ENCODE results near the gene EVI2A. TPM values are rescaled to one million over a fixed set of nuclear protein-coding genes. Genes with fewer than 3 reads are reported as not detected.
"Not testable (repeated sequence)": the region's sequence is repeated elsewhere in the genome, so short reads cannot be mapped to it uniquely, and the experiment has no call there.

The EVI2A gene
- total and polyA plus RNA-seq, 2 donors, result 147 to 252 TPM

GRCh38 chr17:31318851-31319661 lies 2.4 kb downstream of the EVI2A start:
- peak overlapping the region; percentile 89 to 93 for H3K27ac ChIP-seq (ENCODE audit: low read depth in 1 of 2, low read length in 1 of 2)
- H3K36me3 ChIP-seq (ENCODE audit: control insufficient read depth in 2 of 2, insufficient read depth in 2 of 2, low read length in 1 of 2), result peaks cover 0 to 10% of the 10 kb centered on the region in 2 donors
- no peaks in the 10 kb centered on the region for H3K9me3 ChIP-seq (ENCODE audit: control insufficient read depth in 2 of 2, insufficient read depth in 1 of 2, low read length in 1 of 2)
- peak in 5 of 9 donors; percentile 42 to 74 (median 66) for DNase-seq (ENCODE audit: low read depth in 6 of 9, low spot score in 9 of 9)
- H3K4me1 ChIP-seq (ENCODE audit: control insufficient read depth in 2 of 2, insufficient read depth in 2 of 2, low read length in 2 of 2), result peaks cover 9 to 13% of the 10 kb centered on the region in 2 donors
- WGBS, result 20% methylated on average over 5 of the region's 5 CpGs
- H3K27me3 ChIP-seq (ENCODE audit: control insufficient read depth in 2 of 2, insufficient read depth in 1 of 2, low read length in 1 of 2), result no peaks in the 10 kb centered on the region
- peak overlapping the region; percentile 58 to 68 for H3K4me3 ChIP-seq (ENCODE audit: low read length in 2 of 2)

- 14% methylated on average over 8 of the region's 8 CpGs for WGBS
- peak in 5 of 9 donors; percentile 43 to 80 (median 50) for DNase-seq (ENCODE audit: low read depth in 6 of 9, low spot score in 9 of 9)
- Histone ChIP-seq H3K9me3 (ENCODE audit: control insufficient read depth in 2 of 2, insufficient read depth in 1 of 2, low read length in 1 of 2) (no peaks in the 10 kb centered on the region), H3K27me3 (ENCODE audit: control insufficient read depth in 2 of 2, insufficient read depth in 1 of 2, low read length in 1 of 2) (no peaks in the 10 kb centered on the region), H3K4me1 (ENCODE audit: control insufficient read depth in 2 of 2, insufficient read depth in 2 of 2, low read length in 2 of 2) (peaks cover 9 to 13% of the 10 kb centered on the region in 2 donors), H3K27ac (ENCODE audit: low read depth in 1 of 2, low read length in 1 of 2) (peak overlapping the region; percentile 89 to 93), H3K36me3 (ENCODE audit: control insufficient read depth in 2 of 2, insufficient read depth in 2 of 2, low read length in 1 of 2) (peaks cover 0 to 10% of the 10 kb centered on the region in 2 donors), H3K4me3 (ENCODE audit: low read length in 2 of 2) (peak overlapping the region; percentile 58 to 68)
Observed at GRCh38 chr17:31318298-31318801, 3.1 kb downstream of the EVI2A start.

DNA sequence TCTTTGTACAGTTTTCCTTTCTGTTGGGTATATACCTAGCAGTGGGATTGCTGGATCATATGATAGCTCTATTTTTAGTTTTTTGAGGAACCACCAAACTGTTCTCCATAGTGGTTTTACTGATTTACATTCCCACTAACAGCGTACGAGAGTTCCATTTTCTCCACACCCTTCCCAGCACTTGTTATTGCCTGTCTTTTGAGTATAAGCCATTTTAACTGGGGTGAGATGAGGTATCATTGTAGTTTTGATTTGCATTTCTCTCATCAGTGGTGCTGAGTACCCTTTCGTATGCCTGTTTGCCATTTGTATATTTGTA lies 6.7 kb downstream of the EVI2A start:
- Histone ChIP-seq H3K36me3 (ENCODE audit: control insufficient read depth in 2 of 2, insufficient read depth in 2 of 2, low read length in 1 of 2) (peaks cover 0 to 10% of the 10 kb centered on the region in 2 donors), H3K4me3 (ENCODE audit: low read length in 2 of 2) (no peak overlapping the region), H3K27me3 (ENCODE audit: control insufficient read depth in 2 of 2, insufficient read depth in 1 of 2, low read length in 1 of 2) (no peaks in the 10 kb centered on the region), H3K27ac (ENCODE audit: low read depth in 1 of 2, low read length in 1 of 2) (peak overlapping the region; percentile 25 to 81), H3K4me1 (ENCODE audit: control insufficient read depth in 2 of 2, insufficient read depth in 2 of 2, low read length in 2 of 2) (peaks cover 3% of the 10 kb centered on the region in 2 donors), H3K9me3 (ENCODE audit: control insufficient read depth in 2 of 2, insufficient read depth in 1 of 2, low read length in 1 of 2) (no peaks in the 10 kb centered on the region)
- WGBS, result 92% methylated on average over 3 of the region's 3 CpGs
- no peak for DNase-seq (ENCODE audit: low read depth in 6 of 9, low spot score in 9 of 9)

DNA sequence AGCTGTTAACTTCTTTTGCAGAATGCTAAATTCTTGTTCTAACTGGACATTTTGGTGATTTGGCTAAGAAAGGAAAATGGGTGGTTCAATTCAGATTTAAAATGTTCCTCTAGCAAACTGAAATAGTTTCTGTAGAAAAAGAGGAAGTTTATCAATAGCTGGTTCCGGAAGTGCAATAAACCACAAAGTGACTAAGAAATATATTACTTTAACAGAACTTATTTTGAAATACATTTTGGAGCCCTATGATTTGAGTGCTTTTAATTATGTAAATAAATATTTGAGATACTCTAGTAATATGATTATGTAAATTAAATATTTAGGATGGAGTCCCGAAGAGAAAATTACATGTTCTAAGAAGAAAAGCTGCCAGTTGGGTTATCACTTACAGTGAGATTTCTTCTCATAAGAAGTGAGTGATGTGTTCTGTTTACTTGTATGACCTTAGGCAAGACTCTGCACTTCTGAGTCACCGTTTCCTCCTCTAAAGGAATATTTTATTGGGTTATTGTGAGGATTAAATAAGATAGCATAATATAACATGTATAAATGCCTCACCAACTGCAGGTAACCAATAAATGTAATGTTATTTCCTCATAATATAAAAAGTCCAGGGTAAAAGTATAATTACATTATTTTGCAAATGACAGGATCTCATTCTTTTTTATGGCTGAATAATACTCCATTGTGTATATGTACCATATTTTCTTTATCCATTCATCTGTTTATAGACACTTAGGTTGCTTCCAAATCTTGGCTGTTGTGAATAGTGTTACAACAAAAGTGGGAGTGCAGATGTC lies 7.2 kb downstream of the EVI2A start, which contains the start of gene EVI2B:
EVI2B (minus strand) TSS at position 73 of the 800 bp plus-strand sequence. CDS start 8,445 bp downstream, outside the sequence.
- H3K27ac ChIP-seq (ENCODE audit: low read depth in 1 of 2, low read length in 1 of 2), result peak within 1 kb of the TSS; percentile 81 to 84
- no peaks in the 10 kb centered on the region for H3K27me3 ChIP-seq (ENCODE audit: control insufficient read depth in 2 of 2, insufficient read depth in 1 of 2, low read length in 1 of 2)
- DNase-seq (ENCODE audit: low read depth in 6 of 9, low spot score in 9 of 9), result peak in 5 of 9 donors; percentile 25 to 80 (median 65)
- WGBS, result 5% methylated on average over 3 of the region's 3 CpGs
- peak within 1 kb of the TSS; percentile 32 to 52 for H3K4me3 ChIP-seq (ENCODE audit: low read length in 2 of 2)
- H3K9me3 ChIP-seq (ENCODE audit: control insufficient read depth in 2 of 2, insufficient read depth in 1 of 2, low read length in 1 of 2), result no peaks in the 10 kb centered on the region
- peaks cover 3 to 6% of the 10 kb centered on the region in 2 donors for H3K4me1 ChIP-seq (ENCODE audit: control insufficient read depth in 2 of 2, insufficient read depth in 2 of 2, low read length in 2 of 2)
- H3K36me3 ChIP-seq (ENCODE audit: control insufficient read depth in 2 of 2, insufficient read depth in 2 of 2, low read length in 1 of 2), result peaks cover 0 to 10% of the 10 kb centered on the region in 2 donors

DNA sequence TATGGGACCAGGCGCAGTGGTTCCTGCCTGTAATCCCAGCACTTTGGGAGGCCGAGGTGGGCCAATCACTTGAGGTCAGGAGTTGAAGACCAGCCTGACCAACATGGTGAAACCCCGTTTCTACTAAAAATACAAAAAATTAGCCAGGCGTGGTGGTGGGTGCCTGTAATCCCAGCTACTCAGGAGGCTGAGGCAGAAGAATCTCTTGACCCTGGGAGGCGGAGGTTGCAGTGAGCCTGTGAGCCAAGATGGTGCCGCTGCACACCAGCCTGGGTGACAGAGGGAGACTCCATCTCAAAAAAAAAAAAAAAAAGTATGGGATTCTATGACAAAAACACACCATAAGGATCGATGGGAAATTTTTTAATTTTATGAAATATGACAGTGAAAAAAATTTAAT lies 9.2 kb downstream of the EVI2A start:
- not testable (repeated sequence) for DNase-seq (ENCODE audit: low read depth in 6 of 9, low spot score in 9 of 9); H3K9me3 ChIP-seq (ENCODE audit: control insufficient read depth in 2 of 2, insufficient read depth in 1 of 2, low read length in 1 of 2); H3K36me3 ChIP-seq (ENCODE audit: control insufficient read depth in 2 of 2, insufficient read depth in 2 of 2, low read length in 1 of 2); H3K27me3 ChIP-seq (ENCODE audit: control insufficient read depth in 2 of 2, insufficient read depth in 1 of 2, low read length in 1 of 2)
- WGBS, result 22% methylated on average over 7 of the region's 7 CpGs
- Histone ChIP-seq H3K4me3 (ENCODE audit: low read length in 2 of 2) (peak overlapping the region; percentile 44 to 77), H3K4me1 (ENCODE audit: control insufficient read depth in 2 of 2, insufficient read depth in 2 of 2, low read length in 2 of 2) (peaks cover 13% of the 10 kb centered on the region in 2 donors), H3K27ac (ENCODE audit: low read depth in 1 of 2, low read length in 1 of 2) (peak overlapping the region; percentile 77 to 87)

DNA sequence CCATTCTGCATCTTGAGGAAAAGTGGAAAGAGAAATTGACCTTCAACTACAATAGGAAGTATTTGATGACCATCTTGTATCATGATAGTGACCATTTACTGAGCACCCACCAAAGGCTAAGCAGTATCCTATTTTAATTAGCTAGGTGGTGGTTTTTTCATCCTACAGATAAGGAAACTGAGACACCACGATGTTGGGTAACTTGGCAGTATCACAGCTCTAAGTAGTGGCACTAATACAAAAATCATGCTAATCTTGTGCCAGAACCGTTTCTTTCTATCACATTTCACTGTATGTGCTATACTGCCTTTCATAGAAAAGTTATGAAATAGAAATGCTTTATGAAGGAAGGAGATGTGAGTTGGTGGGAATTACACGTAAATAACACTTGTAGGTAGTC lies 9.9 kb downstream of the EVI2A start:
- no peak for DNase-seq (ENCODE audit: low read depth in 6 of 9, low spot score in 9 of 9)
- peak overlapping the region; percentile 44 to 77 for H3K4me3 ChIP-seq (ENCODE audit: low read length in 2 of 2)
- no peaks in the 10 kb centered on the region for H3K9me3 ChIP-seq (ENCODE audit: control insufficient read depth in 2 of 2, insufficient read depth in 1 of 2, low read length in 1 of 2)
- WGBS, result 15% methylated on average over 3 of the region's 3 CpGs
- peak overlapping the region; percentile 69 to 87 for H3K27ac ChIP-seq (ENCODE audit: low read depth in 1 of 2, low read length in 1 of 2)
- no peaks in the 10 kb centered on the region for H3K27me3 ChIP-seq (ENCODE audit: control insufficient read depth in 2 of 2, insufficient read depth in 1 of 2, low read length in 1 of 2)
- H3K4me1 ChIP-seq (ENCODE audit: control insufficient read depth in 2 of 2, insufficient read depth in 2 of 2, low read length in 2 of 2), result peaks cover 13 to 18% of the 10 kb centered on the region in 2 donors
- peaks cover 0 to 4% of the 10 kb centered on the region in 2 donors for H3K36me3 ChIP-seq (ENCODE audit: control insufficient read depth in 2 of 2, insufficient read depth in 2 of 2, low read length in 1 of 2)

GRCh38 chr17:31310886-31311285 lies 10.5 kb downstream of the EVI2A start:
- no peaks in the 10 kb centered on the region for H3K9me3 ChIP-seq (ENCODE audit: control insufficient read depth in 2 of 2, insufficient read depth in 1 of 2, low read length in 1 of 2)
- H3K36me3 ChIP-seq (ENCODE audit: control insufficient read depth in 2 of 2, insufficient read depth in 2 of 2, low read length in 1 of 2), result peaks cover 0 to 4% of the 10 kb centered on the region in 2 donors
- no peaks in the 10 kb centered on the region for H3K27me3 ChIP-seq (ENCODE audit: control insufficient read depth in 2 of 2, insufficient read depth in 1 of 2, low read length in 1 of 2)
- peak overlapping the region; percentile 44 to 77 for H3K4me3 ChIP-seq (ENCODE audit: low read length in 2 of 2)
- H3K4me1 ChIP-seq (ENCODE audit: control insufficient read depth in 2 of 2, insufficient read depth in 2 of 2, low read length in 2 of 2), result peaks cover 12 to 17% of the 10 kb centered on the region in 2 donors
- WGBS, result 3% methylated on average over 7 of the region's 7 CpGs
- peak overlapping the region; percentile 87 to 88 for H3K27ac ChIP-seq (ENCODE audit: low read depth in 1 of 2, low read length in 1 of 2)
- DNase-seq (ENCODE audit: low read depth in 6 of 9, low spot score in 9 of 9), result peak in 1 of 9 donors; percentile 63

DNA sequence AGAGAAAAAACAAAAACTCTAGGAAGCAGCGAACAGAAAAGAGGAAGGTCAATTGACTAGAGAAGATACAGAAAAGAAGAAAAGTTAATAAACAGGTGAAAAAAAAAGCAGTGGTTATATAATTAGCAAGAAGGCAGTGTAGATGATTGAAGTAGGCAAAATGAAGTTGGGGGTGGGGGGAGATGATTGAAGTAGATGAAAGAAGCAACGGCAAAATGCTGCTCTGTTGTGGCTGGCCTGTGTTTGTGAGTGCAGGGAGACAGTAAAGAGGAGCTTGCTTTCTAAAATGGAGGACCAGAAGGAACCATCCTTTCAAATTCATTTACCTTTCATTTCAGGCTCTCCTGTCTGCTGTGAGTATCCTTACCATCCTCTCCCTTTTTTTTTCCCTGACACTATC lies 11.2 kb downstream of the EVI2A start:
- H3K4me1 ChIP-seq (ENCODE audit: control insufficient read depth in 2 of 2, insufficient read depth in 2 of 2, low read length in 2 of 2), result peaks cover 10 to 15% of the 10 kb centered on the region in 2 donors
- 2% methylated on average over 2 of the region's 2 CpGs for WGBS
- H3K9me3 ChIP-seq (ENCODE audit: control insufficient read depth in 2 of 2, insufficient read depth in 1 of 2, low read length in 1 of 2), result no peaks in the 10 kb centered on the region
- H3K36me3 ChIP-seq (ENCODE audit: control insufficient read depth in 2 of 2, insufficient read depth in 2 of 2, low read length in 1 of 2), result peaks cover under 1 to 9% of the 10 kb centered on the region in 2 donors
- peak overlapping the region; percentile 44 to 77 for H3K4me3 ChIP-seq (ENCODE audit: low read length in 2 of 2)
- peak in 7 of 9 donors; percentile 84 to 96 (median 89) for DNase-seq (ENCODE audit: low read depth in 6 of 9, low spot score in 9 of 9)
- H3K27ac ChIP-seq (ENCODE audit: low read depth in 1 of 2, low read length in 1 of 2), result peak overlapping the region; percentile 87 to 92
- H3K27me3 ChIP-seq (ENCODE audit: control insufficient read depth in 2 of 2, insufficient read depth in 1 of 2, low read length in 1 of 2), result no peaks in the 10 kb centered on the region
